Lower lobe of right lung (tissue), 2 donors: Measurements from ENCODE around the gene CERCAM. TPM values are rescaled to one million over a fixed set of nuclear protein-coding genes. Genes with fewer than 3 reads are reported as not detected.

Experiments
- ATAC-seq, 2 donors: fragments of 200-7000 bp; cut with Tn5 transposase; one replicate each; pipeline ENCODE4 v1.9.1; 2020 to 2022; ENCODE audit warnings: mild to moderate bottlenecking in 2 of 2, moderate library complexity in 2 of 2
- DNase-seq: peaks from one replicate; pipeline ENCODE4 v3.0.0-alpha.2; 2020
- H3K27ac ChIP-seq: fragments of 200-600 bp; one replicate; pipeline ENCODE4 v1.8.0; 2022
- H3K27me3 ChIP-seq: fragments of 200-600 bp; one replicate; pipeline ENCODE4 v1.8.0; 2022; ENCODE audit warnings: low read depth
- H3K36me3 ChIP-seq: fragments of 200-600 bp; one replicate; pipeline ENCODE4 v1.8.0; 2022; ENCODE audit warnings: mild to moderate bottlenecking
- H3K4me1 ChIP-seq: fragments of 200-600 bp; one replicate; pipeline ENCODE4 v1.8.0; 2022
- H3K4me3 ChIP-seq: fragments of 200-600 bp; one replicate; pipeline ENCODE4 v1.8.0; 2022; ENCODE audit warnings: mild to moderate bottlenecking
- H3K9me3 ChIP-seq: fragments of 200-600 bp; one replicate; pipeline ENCODE4 v1.8.0; 2022
- intact Hi-C: fragments of 100-400 bp; cut with DNase I; formaldehyde crosslinking; loops from one replicate; pipeline ENCODE4 v1.11.0; 2022
- microRNA-seq: library from miRNA; unstranded; fragments of <30 nt; microRNA quantifications from one replicate; pipeline ENCODE4 v1.2.0, GENCODE V29; 2020; ENCODE audit warnings: borderline number of aligned reads
- total RNA-seq: library from RNA; stranded (reverse); fragmentation: NEBNext Ultra II Directional; extraction: Animal tissue kit (Norgen Biotek cat#: 25700); gene quantifications from one replicate; pipeline ENCODE4 v1.2.1, GENCODE V29; 2021
- TF ChIP-seq, protein P1 (sequence below): fragments of 200-600 bp; IDR thresholded peaks from one replicate; pipeline ENCODE4 v1.8.0; 2022; ENCODE audit warnings: antibody characterized with exemption, mild to moderate bottlenecking
- donor health status: DM: no; HTN: yes; CAD: no; lungs with severe emphysema.

The CERCAM gene
- total RNA-seq, 1 donor from 2014 or later = 11.2 TPM

GRCh38 chr9:128481561-128481960 lies 60.9 kb downstream of the CERCAM start:
- peaks cover 95% of the 10 kb centered on the region for H3K36me3 ChIP-seq
- no peak overlapping the region for H3K27ac ChIP-seq
- TF ChIP-seq, protein P1, sequence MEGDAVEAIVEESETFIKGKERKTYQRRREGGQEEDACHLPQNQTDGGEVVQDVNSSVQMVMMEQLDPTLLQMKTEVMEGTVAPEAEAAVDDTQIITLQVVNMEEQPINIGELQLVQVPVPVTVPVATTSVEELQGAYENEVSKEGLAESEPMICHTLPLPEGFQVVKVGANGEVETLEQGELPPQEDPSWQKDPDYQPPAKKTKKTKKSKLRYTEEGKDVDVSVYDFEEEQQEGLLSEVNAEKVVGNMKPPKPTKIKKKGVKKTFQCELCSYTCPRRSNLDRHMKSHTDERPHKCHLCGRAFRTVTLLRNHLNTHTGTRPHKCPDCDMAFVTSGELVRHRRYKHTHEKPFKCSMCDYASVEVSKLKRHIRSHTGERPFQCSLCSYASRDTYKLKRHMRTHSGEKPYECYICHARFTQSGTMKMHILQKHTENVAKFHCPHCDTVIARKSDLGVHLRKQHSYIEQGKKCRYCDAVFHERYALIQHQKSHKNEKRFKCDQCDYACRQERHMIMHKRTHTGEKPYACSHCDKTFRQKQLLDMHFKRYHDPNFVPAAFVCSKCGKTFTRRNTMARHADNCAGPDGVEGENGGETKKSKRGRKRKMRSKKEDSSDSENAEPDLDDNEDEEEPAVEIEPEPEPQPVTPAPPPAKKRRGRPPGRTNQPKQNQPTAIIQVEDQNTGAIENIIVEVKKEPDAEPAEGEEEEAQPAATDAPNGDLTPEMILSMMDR = no peak
- no peak overlapping the region for H3K4me3 ChIP-seq
- ATAC-seq = no peak
- H3K27me3 ChIP-seq = no peaks in the 10 kb centered on the region
- intact Hi-C loops = no loop called here
- no peak for DNase-seq
- H3K9me3 ChIP-seq = no peaks in the 10 kb centered on the region
- H3K4me1 ChIP-seq = no peaks in the 10 kb centered on the region

GRCh38 chr9:128482186-128482585 lies 61.5 kb downstream of the CERCAM start:
- Histone ChIP-seq H3K36me3 (peaks cover 98% of the 10 kb centered on the region), H3K9me3 (no peaks in the 10 kb centered on the region), H3K4me1 (no peaks in the 10 kb centered on the region), H3K27ac (no peak overlapping the region), H3K27me3 (no peaks in the 10 kb centered on the region), H3K4me3 (no peak overlapping the region)
- no peak for DNase-seq
- intact Hi-C loops = no loop called here
- ATAC-seq = no peak
- TF ChIP-seq, protein P1 = no peak

DNA sequence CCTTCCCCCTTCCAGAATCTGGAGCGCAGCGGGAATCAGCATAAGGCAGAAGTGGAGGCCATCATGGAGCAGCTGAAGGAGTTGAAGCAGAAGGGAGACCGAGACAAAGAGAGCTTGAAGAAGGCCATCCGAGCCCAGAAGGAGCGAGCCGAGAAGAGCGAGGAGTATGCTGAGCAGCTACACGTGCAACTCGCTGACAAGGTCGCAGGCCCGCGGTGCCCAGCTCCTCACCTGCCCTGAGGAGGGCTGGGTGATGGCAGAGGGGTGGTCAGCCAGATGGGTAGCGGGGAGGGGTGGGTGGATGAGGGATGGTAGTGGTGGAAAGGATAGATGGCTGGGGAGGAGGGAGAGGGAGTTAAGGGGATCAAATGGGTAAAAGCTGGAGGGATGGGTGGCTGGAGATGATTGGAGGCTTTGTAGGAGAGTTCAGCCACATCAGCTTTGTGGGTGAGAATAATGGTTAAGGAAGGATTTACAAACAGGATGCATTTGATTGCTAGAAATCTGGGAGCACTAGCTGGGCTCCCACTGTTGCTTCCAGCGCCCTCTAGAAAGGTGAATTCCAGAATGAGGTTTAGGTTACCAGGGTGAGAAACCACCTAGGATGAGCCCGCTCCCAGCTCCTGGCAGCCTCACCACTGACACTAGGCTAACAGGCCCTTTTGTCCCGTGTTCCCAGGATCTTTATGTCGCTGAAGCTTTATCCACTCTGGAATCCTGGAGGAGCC lies 64.2 kb downstream of the CERCAM start:
- Histone ChIP-seq H3K9me3 (no peaks in the 10 kb centered on the region), H3K36me3 (peaks cover 93% of the 10 kb centered on the region), H3K27ac (no peak overlapping the region), H3K27me3 (no peaks in the 10 kb centered on the region), H3K4me3 (no peak overlapping the region), H3K4me1 (no peaks in the 10 kb centered on the region)
- ATAC-seq (no peak), DNase-seq (no peak)
- TF ChIP-seq, protein P1 = no peak
- intact Hi-C loops = no loop called here

DNA sequence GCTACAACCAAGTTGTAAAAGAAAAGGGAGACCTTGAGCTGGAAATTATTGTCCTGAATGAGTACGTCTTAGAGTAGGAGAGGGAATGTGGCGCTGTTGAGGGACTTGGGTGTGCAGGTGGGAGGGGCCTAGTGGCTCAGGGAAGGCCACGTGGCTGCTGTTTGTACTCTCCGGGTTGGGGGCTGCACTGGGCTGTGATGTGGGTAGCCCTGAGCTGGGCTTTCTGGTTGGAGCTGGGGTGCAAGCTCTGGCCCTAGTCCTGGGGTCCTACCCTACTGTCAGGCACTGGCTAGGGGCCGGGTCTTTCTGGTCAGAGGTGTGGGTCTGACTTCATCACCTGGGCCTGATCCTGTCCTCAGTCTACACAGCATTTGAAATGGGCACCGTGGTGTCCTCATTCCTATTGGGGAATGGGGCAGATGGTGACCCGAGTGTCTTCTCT lies 64.8 kb downstream of the CERCAM start:
- Histone ChIP-seq H3K9me3 (no peaks in the 10 kb centered on the region), H3K4me3 (no peak overlapping the region), H3K4me1 (no peaks in the 10 kb centered on the region), H3K27ac (no peak overlapping the region), H3K36me3 (peaks cover 93% of the 10 kb centered on the region), H3K27me3 (no peaks in the 10 kb centered on the region)
- intact Hi-C loops = no loop called here
- DNase-seq (no peak), ATAC-seq (peak in 1 of 2 donors; percentile 39)
- TF ChIP-seq, protein P1 = no peak

DNA sequence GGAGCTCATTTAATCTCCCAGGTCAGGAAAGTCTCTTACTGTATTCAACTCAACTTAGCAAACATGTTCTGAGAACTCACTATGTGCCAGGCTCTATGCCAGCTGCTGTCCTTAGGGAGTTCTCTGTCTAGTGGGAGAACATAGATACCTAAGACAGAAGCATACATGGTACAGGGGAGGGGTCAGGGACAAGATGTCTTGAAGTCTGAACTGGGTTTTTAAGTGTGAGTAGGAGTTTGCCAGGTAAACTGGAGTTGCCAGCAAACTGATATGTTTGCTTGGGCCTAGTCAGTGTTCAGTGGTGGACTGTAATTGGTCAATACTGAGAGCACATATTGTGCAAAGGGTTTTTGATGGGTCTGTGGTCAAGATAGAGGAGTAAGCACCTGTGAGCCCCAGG lies 65.5 kb downstream of the CERCAM start:
- Histone ChIP-seq H3K36me3 (peaks cover 93% of the 10 kb centered on the region), H3K27ac (no peak overlapping the region), H3K9me3 (no peaks in the 10 kb centered on the region), H3K4me1 (no peaks in the 10 kb centered on the region), H3K4me3 (no peak overlapping the region), H3K27me3 (no peaks in the 10 kb centered on the region)
- ATAC-seq (no peak), DNase-seq (no peak)
- intact Hi-C loops = no loop called here
- TF ChIP-seq, protein P1 = no peak

Small RNA genes lying within 50 kb of the gene (microRNA-seq; reads per million reads assigned to microRNA genes)
- gene MIR219B = not detected

Other genes starting within 250 kb of the CERCAM start
- gene CIZ1, start 229.3 kb upstream of the CERCAM start, total RNA-seq = 98.5 TPM
- 8.8 TPM for gene DNM1, start 217.5 kb upstream of the CERCAM start, total RNA-seq
- 82.7 TPM for gene GOLGA2, start 144.8 kb upstream of the CERCAM start, total RNA-seq
- 19.1 TPM for gene SWI5, start 144.6 kb upstream of the CERCAM start, total RNA-seq
- 18.1 TPM for gene TRUB2, start 98.4 kb upstream of the CERCAM start, total RNA-seq
- gene COQ4, start 98.0 kb upstream of the CERCAM start, total RNA-seq = 35.9 TPM
- 19.5 TPM for gene SLC27A4, start 80.3 kb upstream of the CERCAM start, total RNA-seq
- 49.0 TPM for gene URM1, start 49.5 kb upstream of the CERCAM start, total RNA-seq
- gene ODF2, start 35.1 kb downstream of the CERCAM start, total RNA-seq = 20.3 TPM
- gene GLE1, start 83.9 kb downstream of the CERCAM start, total RNA-seq = 24.5 TPM
- 305 TPM for gene SPTAN1, start 131.7 kb downstream of the CERCAM start, total RNA-seq
- 37.3 TPM for gene DYNC2I2, start 236.0 kb downstream of the CERCAM start, total RNA-seq